ENCODE data around the gene TTLL10. TPM values are rescaled to one million over a fixed set of nuclear protein-coding genes. Genes with fewer than 3 reads are reported as not detected.
A peak's percentile ranks its signal among the peaks of the same experiment; 100 is the strongest.

TTLL10 gene
- total and polyA plus RNA-seq, 10 donors: 0.02 to 0.34 (median 0.10) TPM; not detected in 6

DNA sequence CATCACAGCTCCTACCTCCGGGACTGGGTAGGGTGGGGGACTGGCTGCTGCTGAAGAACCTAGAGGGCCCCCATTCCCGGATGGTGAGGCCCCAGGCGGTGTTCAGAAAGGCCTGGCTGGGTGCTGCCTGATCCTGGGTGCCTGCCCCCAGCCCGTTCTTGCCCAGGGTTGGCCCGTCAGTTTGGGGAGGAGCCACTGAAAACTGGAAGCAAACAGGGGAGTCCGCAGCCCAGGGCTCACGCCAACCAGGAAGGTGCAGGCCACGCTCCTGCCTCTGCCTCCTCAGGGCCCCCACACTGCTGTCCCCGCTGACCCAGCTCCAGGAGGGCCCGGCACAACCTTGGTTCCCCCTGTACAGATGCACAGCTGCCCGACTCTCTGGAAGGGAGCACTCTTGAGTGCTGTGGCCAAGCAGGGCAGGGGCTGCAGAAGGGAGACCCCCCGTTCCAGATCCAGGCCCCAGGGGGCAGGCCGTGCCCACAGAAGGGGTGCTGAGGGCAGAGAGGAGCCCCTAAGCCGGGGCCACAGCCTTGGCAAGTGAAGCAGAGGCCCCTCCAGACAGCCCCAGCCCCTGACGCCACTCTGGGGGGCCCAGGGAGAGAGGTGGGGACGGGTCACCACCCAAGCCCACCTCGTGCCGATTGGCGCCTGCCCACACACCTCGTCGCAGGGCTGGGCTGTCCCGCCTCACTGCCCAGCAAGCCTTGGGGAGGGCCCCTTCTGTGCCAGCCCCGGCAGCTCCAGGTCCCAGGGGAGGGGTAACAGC lies 67.3 kb downstream of the TTLL10 start:
- TF ChIP-seq POLR2A (IDR thresholded peaks at IDR 0.05): no peak
- TF ChIP-seq, protein P1, sequence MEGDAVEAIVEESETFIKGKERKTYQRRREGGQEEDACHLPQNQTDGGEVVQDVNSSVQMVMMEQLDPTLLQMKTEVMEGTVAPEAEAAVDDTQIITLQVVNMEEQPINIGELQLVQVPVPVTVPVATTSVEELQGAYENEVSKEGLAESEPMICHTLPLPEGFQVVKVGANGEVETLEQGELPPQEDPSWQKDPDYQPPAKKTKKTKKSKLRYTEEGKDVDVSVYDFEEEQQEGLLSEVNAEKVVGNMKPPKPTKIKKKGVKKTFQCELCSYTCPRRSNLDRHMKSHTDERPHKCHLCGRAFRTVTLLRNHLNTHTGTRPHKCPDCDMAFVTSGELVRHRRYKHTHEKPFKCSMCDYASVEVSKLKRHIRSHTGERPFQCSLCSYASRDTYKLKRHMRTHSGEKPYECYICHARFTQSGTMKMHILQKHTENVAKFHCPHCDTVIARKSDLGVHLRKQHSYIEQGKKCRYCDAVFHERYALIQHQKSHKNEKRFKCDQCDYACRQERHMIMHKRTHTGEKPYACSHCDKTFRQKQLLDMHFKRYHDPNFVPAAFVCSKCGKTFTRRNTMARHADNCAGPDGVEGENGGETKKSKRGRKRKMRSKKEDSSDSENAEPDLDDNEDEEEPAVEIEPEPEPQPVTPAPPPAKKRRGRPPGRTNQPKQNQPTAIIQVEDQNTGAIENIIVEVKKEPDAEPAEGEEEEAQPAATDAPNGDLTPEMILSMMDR (IDR thresholded peaks at IDR 0.05 in 8 of 11, conservative IDR thresholded peaks at IDR 0.05 in 3 of 11): no peak
- no peak for TF ChIP-seq POLR2AphosphoS5 (IDR thresholded peaks at IDR 0.05)
- no peaks in the 10 kb centered on the region for H3K36me3 ChIP-seq
- no peak overlapping the region for H3K27ac ChIP-seq
- WGBS, 5 donors: 56 to 72% (median 65%) methylated on average over 19 to 23 of the region's 23 CpGs
- peaks cover 0 to 25% (median 13%) of the 10 kb centered on the region in 6 donors for H3K4me1 ChIP-seq
- intact Hi-C loops (cut with DNase I; ENCODE audit: low total_unique reads): no loop called here
- no peaks in the 10 kb centered on the region for H3K9me3 ChIP-seq
- no peak overlapping the region for H3K4me3 ChIP-seq
- peaks cover 0 to 92% (median 41%) of the 10 kb centered on the region in 7 donors for H3K27me3 ChIP-seq (replicated peaks in 1 of 7)
- DNase-seq: no peak

GRCh38 chr1:1241588-1242219 lies 68.0 kb downstream of the TTLL10 start:
- H3K4me3 ChIP-seq: no peak overlapping the region
- no peaks in the 10 kb centered on the region for H3K9me3 ChIP-seq
- H3K27me3 ChIP-seq (replicated peaks in 1 of 7): peaks cover 0 to 94% (median 48%) of the 10 kb centered on the region in 7 donors
- peaks cover 0 to 32% (median 17%) of the 10 kb centered on the region in 6 donors for H3K4me1 ChIP-seq
- 75 to 93% (median 89%) methylated on average over 4 to 26 of the region's 26 CpGs for WGBS, 5 donors
- peak in 1 of 3 donors; percentile 8 for TF ChIP-seq POLR2AphosphoS5 (IDR thresholded peaks at IDR 0.05)
- TF ChIP-seq, protein P1 (IDR thresholded peaks at IDR 0.05 in 8 of 11, conservative IDR thresholded peaks at IDR 0.05 in 3 of 11): no peak
- H3K27ac ChIP-seq: no peak overlapping the region
- no peak for DNase-seq
- intact Hi-C loops (cut with DNase I; ENCODE audit: low total_unique reads): no loop called here
- no peaks in the 10 kb centered on the region for H3K36me3 ChIP-seq

DNA sequence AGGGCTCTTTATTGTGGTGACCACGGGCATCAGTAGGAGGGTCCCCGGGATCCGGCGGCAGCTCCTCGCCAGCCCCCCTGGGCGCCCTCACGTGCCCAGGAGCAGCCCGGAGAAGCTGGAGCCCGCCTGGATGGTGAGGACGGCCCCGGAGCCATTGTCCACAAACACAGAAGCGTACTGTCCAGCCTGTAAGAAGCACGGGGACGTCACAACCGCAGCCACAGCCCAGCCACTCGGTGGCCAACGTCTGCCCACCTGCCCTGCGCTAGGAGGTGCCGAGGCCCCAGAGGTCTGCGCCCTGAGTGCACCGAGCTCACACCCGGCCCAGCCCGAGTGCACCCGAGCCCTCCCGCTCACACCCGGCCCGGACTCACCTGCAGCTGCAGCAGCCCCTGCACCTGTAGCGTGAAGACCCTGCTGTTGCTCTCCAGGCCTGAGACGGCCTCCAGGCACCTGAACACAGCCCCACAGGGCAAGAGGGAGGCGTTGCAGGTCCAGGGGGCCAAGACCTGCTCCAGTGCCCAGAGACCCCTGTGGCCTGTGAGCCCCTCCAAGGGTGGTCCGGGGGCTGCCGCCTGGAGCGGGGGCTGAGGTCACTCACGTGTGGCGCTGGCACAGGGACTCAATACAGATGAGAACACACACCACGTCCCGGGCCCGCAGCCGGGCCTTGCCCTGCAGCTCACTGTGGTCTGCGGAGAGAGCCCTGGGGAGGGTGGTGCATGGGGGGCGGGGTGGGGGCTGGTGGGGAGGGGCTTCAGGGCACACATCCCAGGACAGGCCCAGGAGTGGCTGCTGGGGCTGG lies 69.0 kb downstream of the TTLL10 start:
- TF ChIP-seq POLR2AphosphoS5 (IDR thresholded peaks at IDR 0.05) (no peak), POLR2A (IDR thresholded peaks at IDR 0.05) (no peak)
- TF ChIP-seq, protein P1 (IDR thresholded peaks at IDR 0.05 in 8 of 11, conservative IDR thresholded peaks at IDR 0.05 in 3 of 11): no peak
- intact Hi-C loops (cut with DNase I; ENCODE audit: low total_unique reads): no loop called here
- WGBS, 5 donors: 85 to 92% (median 87%) methylated on average over 10 to 41 of the region's 41 CpGs

More for the DNA sequence above, 69.0 kb downstream of the TTLL10 start:
- Histone ChIP-seq H3K27me3 (replicated peaks in 1 of 7) (peaks cover 0 to 94% (median 52%) of the 10 kb centered on the region in 7 donors), H3K4me1 (peaks cover 0 to 34% (median 17%) of the 10 kb centered on the region in 6 donors), H3K4me3 (no peak overlapping the region), H3K36me3 (no peaks in the 10 kb centered on the region), H3K27ac (no peak overlapping the region), H3K9me3 (no peaks in the 10 kb centered on the region)
- no peak for DNase-seq

Data from spleen (tissue), 11 donors.